Measurements from ENCODE around the gene ST6GALNAC3. TPM values are rescaled to one million over a fixed set of nuclear protein-coding genes. Genes with fewer than 3 reads are reported as not detected.

ST6GALNAC3 gene
- total RNA-seq, 1 experiment from 2014 or later = 0.03 TPM

- Histone ChIP-seq H3K9me3 (ENCODE audit: control insufficient read depth, insufficient read depth, low read depth, low read length) (no peaks in the 10 kb centered on the region), H3K4me3 (ENCODE audit: low read depth in 2 of 2, low read length in 2 of 2) (no peak overlapping the region), H3K27me3 (ENCODE audit: control insufficient read depth, insufficient read depth, low read length) (no peaks in the 10 kb centered on the region), H3K36me3 (ENCODE audit: control insufficient read depth, insufficient read depth, low read length) (no peaks in the 10 kb centered on the region), H3K27ac (ENCODE audit: low read length) (no peak overlapping the region), H3K4me1 (ENCODE audit: control insufficient read depth, insufficient read depth, low read length) (no peaks in the 10 kb centered on the region)
- POLR2A ChIA-PET = no interaction called here
- ATAC-seq (no peak), DNase-seq (ENCODE audit: low read depth, low spot score) (no peak)
- BruUV-seq (replicated peaks) = no TSS peak
- intact Hi-C loops (cut with micrococcal nuclease; ENCODE audit: unreplicated experiment) (no loop called here), in situ Hi-C loops (cut with HindIII; ENCODE audit: low pct_unique_long_range_greater_than_20kb, low sequenced_read_pairs) (no loop called here)
- CTCF ChIA-PET = no interaction called here
- TF ChIP-seq CTCF (IDR thresholded peaks at IDR 0.05) (no peak), POLR2AphosphoS5 (IDR thresholded peaks at IDR 0.05; ENCODE audit: low read depth, low read length) (no peak), SIN3A (IDR thresholded peaks at IDR 0.05; ENCODE audit: borderline replicate concordance, insufficient read depth, low read depth, low read length) (no peak), REST (IDR thresholded peaks at IDR 0.05; ENCODE audit: insufficient read depth in 1 of 2, low read depth in 2 of 2, low read length in 1 of 2) (no peak), TCF7L2 (IDR thresholded peaks at IDR 0.05; ENCODE audit: low read depth, low read length) (no peak)
Measured at GRCh38 chr1:76256289-76257223, 182.0 kb downstream of the ST6GALNAC3 start.

GRCh38 chr1:76257823-76258222, 183.3 kb downstream of the ST6GALNAC3 start:
- TF ChIP-seq POLR2AphosphoS5 (IDR thresholded peaks at IDR 0.05; ENCODE audit: low read depth, low read length) (no peak), CTCF (IDR thresholded peaks at IDR 0.05) (no peak), TCF7L2 (IDR thresholded peaks at IDR 0.05; ENCODE audit: low read depth, low read length) (no peak), SIN3A (IDR thresholded peaks at IDR 0.05; ENCODE audit: borderline replicate concordance, insufficient read depth, low read depth, low read length) (no peak), REST (IDR thresholded peaks at IDR 0.05; ENCODE audit: insufficient read depth in 1 of 2, low read depth in 2 of 2, low read length in 1 of 2) (no peak)
- DNase-seq (ENCODE audit: low read depth, low spot score) (no peak), ATAC-seq (no peak)
- intact Hi-C loops (cut with micrococcal nuclease; ENCODE audit: unreplicated experiment) (no loop called here), in situ Hi-C loops (cut with HindIII; ENCODE audit: low pct_unique_long_range_greater_than_20kb, low sequenced_read_pairs) (no loop called here)
- Histone ChIP-seq H3K4me1 (ENCODE audit: control insufficient read depth, insufficient read depth, low read length) (no peaks in the 10 kb centered on the region), H3K27ac (ENCODE audit: low read length) (no peak overlapping the region), H3K36me3 (ENCODE audit: control insufficient read depth, insufficient read depth, low read length) (no peaks in the 10 kb centered on the region), H3K9me3 (ENCODE audit: control insufficient read depth, insufficient read depth, low read depth, low read length) (no peaks in the 10 kb centered on the region), H3K27me3 (ENCODE audit: control insufficient read depth, insufficient read depth, low read length) (no peaks in the 10 kb centered on the region), H3K4me3 (ENCODE audit: low read depth in 2 of 2, low read length in 2 of 2) (no peak overlapping the region)
- ChIA-PET CTCF (no interaction called here), POLR2A (no interaction called here)
- no TSS peak for BruUV-seq (replicated peaks)
